Hematopoietic multipotent progenitor cell (in vitro differentiated cells): Measurements from ENCODE around the gene BMERB1. TPM values are rescaled to one million over a fixed set of nuclear protein-coding genes. Genes with fewer than 3 reads are reported as not detected.
"Not testable (repeated sequence)": the region's sequence is repeated elsewhere in the genome, so short reads cannot be mapped to it uniquely, and the experiment has no call there.

Source experiments
- DNase-seq, 3 donors: peaks; one replicate each; pipeline ENCODE4 v3.0.0-alpha.2; 2011 to 2015; ENCODE audit warnings: low read depth in 2 of 3, low spot score in 2 of 3
- total RNA-seq: library from RNA; depleted of rRNA; stranded (reverse); fragments of >200 nt; gene quantifications from one replicate; pipeline ENCODE4 v1.2.3, GENCODE V29; 2012

The BMERB1 gene
- total RNA-seq, 1 donor: 15.1 TPM

- DNase-seq: no peak
Observed at GRCh38 chr16:15422222-15422621, 12.2 kb upstream of the BMERB1 start.

DNA sequence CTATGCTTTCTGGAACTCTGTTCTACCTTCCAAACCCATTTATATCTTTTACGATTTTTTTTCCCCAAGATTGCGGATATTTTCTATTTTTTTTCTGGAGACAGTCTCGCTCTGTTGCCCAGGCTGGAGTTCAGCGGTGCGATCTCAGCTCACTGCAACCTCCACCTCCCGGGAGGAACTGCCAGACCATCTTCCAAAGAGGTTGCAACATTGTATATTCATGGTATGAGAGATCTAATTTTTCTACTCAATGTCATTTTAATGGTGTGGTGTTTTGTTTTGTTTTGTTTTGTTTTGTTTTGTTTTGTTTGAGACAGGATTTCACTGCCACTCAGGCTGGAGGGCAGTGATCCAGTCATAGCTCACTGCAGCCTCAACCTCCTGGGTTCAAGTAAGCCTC is 8.5 kb upstream of the BMERB1 start:
- no peak for DNase-seq

DNA sequence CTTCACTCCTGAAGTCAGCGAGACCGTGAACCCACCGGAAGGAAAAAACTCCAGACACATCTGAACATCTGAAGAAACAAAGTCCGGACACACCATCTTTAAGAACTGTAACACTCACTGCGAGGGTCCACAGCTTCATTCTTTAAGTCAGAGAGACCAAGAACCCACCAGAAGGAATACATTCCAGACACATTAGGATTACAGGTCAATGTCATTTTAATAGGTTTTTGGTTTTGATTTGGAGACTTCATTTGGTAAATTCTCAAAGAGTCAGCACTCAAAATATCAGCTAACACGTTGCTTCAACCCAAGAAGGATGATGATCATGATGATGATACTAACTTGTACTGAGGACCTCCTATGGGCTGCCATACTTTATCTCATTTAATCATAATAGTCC is 7.6 kb upstream of the BMERB1 start:
- no peak for DNase-seq

GRCh38 chr16:15427648-15428239 is 6.6 kb upstream of the BMERB1 start:
- peak; percentile 3 to 82 (median 59) for DNase-seq

DNA sequence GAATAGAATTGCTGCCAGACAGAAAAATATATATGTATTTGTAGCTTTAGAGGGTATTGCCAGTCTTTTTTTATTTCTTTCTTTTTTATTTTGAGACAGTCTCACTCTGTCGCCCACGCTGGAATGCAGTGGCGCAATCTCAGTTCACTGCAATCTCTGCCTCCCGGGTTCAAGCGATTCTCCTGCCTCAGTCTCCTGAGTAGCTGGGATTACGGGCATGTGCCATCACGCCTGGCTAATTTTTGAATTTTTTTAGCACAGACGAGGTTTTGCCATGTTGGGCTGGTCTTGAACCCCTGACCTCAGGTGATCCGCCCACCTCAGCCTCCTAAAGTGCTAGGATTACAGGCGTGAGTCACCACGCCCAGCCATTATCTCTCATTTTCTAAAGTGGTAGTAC is 3.5 kb upstream of the BMERB1 start:
- not testable (repeated sequence) for DNase-seq

- DNase-seq: no peak
Observed at GRCh38 chr16:15434079-15434424, 336 bp upstream of the BMERB1 start.

DNA sequence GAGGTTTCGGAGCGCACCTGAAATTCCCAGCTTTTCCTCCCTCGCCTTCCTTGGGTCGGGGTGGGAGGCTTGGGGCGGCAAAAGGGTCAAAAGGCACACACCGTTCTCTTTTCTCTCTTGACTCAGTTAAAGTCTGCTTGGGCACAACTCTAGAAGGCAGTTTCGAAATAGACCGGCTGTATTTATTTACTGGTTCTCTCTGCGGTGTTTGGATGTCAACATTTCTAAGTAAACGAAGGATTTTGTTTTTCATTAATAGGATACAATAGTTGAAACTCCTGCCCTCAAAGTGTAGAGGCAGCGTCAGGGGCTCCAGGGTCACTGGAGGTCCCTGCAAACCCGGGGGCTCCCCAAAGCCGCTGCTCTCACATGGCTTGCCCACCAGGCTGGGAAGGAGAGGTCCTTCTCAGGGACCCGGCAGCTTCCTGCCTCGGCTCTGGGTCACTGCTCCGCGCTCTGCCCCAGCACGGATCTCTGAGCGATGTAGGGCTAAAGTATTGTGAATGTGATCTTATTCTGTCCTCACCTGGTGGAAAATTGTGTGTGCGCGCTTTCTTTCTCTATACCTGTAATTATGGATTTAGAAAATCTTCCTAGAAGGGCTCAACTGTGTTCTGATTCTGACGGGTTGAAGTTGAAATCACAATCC is 952 bp downstream of the BMERB1 start:
- DNase-seq: no peak

- no peak for DNase-seq
Observed at GRCh38 chr16:15439102-15439501, 4.7 kb downstream of the BMERB1 start.

DNA sequence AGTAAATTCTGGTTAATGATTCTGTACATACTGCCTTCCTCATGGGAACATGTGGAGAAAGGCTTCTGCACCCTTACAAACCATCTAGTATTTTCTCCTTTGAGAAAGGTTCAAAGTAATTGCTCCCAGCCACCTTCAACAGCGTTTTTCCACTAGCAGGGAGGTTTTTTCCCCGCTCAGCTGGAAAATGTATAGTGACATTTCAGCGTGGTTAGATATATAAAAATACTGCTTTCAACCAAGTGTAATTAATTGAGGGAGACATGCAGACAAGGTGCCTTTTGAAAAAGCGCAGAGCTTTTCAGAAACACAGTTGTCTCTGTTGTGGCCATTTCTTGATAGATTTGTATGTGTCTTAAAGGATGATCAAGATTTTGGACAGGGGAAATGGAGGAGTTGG is 5.1 kb downstream of the BMERB1 start:
- DNase-seq: no peak

- DNase-seq: no peak
Observed at GRCh38 chr16:15440852-15441251, 6.5 kb downstream of the BMERB1 start.

GRCh38 chr16:15442140-15442539 is 7.8 kb downstream of the BMERB1 start:
- not testable (repeated sequence) for DNase-seq

- no peak for DNase-seq
Observed at GRCh38 chr16:15443753-15444152, 9.4 kb downstream of the BMERB1 start.

- DNase-seq: no peak
Observed at GRCh38 chr16:15444264-15444663, 9.9 kb downstream of the BMERB1 start.

GRCh38 chr16:15445450-15445849 is 11.1 kb downstream of the BMERB1 start:
- no peak for DNase-seq

DNA sequence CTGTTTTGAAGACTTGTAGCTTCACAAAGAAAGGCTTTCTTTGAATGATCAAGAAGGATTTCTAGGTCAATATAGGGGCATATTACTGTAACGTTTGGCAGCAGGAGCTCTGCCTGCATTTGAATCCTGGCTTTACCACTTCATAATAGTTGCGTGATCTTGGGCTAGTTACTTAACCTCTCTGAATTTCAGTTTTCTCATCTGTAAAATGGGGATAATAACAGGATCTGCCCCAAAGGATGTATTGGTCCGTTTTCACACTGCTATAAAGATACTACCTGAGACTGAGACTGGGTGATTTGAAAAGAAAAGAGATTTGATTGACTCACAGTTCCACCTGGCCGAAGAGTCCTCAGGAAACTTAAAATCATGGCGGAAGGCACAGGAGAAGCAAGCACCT is 12.5 kb downstream of the BMERB1 start:
- no peak for DNase-seq

DNA sequence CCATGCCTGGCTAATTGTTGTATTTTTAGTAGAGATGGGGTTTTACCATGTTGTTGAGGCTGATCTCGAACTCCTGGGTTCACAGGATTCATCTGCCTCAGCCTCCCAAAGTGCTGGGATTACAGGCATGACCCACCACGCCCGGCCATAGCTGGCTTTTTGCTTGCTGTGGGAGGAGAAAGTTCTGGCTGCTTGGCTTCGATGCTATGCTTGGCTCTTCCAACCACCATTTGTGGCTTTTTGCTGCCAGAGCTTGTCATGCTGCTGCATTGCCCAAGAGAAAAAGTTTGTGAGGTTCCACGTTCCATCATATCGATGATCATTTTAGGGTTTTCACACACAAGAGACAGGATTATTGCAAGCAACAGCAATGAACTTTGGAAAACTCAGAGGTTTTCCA is 16.2 kb downstream of the BMERB1 start:
- DNase-seq: no peak

- no peak for DNase-seq
Observed at GRCh38 chr16:15451098-15451731, 16.8 kb downstream of the BMERB1 start.

- DNase-seq: no peak
Observed at GRCh38 chr16:15452246-15452855, 18.0 kb downstream of the BMERB1 start.

DNA sequence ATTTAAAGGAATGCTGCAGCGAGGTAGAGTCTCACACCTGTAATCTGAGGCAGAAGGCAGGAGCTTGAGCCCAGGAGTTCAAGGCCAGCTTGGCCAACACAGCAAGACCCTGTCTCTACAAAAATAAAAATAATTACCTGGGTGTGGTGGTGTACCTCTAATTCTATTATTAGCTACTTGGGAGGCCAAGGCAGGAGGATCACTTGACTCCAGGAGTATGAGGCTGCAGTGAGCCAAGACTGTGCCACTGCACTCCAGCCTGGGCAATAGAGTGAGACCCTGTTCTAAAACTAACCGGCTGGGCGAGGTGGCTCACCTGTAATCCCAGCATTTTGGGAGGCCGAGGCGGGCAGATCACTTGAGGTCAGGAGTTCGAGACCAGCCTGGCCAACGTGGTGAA is 18.9 kb downstream of the BMERB1 start:
- not testable (repeated sequence) for DNase-seq

DNA sequence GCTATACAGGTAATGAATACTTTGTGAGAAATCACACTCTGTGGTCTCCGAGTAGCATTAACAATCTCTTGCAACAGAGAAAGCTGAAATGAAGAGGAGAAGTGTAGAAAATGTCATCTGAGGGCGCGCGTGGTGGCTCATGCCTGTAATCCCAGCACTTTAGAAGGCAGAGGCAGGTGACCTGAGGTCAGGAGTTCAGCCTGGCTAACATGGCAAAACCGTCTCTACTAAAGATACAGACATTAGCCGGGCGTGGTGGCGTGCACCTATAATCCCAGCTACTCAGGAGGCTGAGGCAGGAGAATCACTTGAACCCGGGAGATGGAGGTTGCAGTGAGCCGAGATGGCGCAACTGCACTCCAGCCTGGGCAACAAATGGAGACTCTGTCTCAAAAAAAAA is 20.5 kb downstream of the BMERB1 start:
- DNase-seq: not testable (repeated sequence)

GRCh38 chr16:15457400-15457799 is 23.0 kb downstream of the BMERB1 start:
- no peak for DNase-seq

GRCh38 chr16:15457958-15458357 is 23.6 kb downstream of the BMERB1 start:
- DNase-seq: no peak
